HUES48 (cell line): ENCODE data around the gene FBLN2.

Source experiments
- H3K27ac ChIP-seq: one replicate; pipeline ENCODE4 v1.7.0; 2013; ENCODE audit warnings: low read depth, low read length, inconsistent platforms
- H3K27me3 ChIP-seq: 2 replicates; pipeline ENCODE4 v1.6.1; 2013; ENCODE audit warnings: mild to moderate bottlenecking, low read length; ENCODE audit not compliant: control insufficient read depth, insufficient read depth
- H3K36me3 ChIP-seq: 2 replicates; pipeline ENCODE4 v1.6.1; 2013; ENCODE audit warnings: low read length; ENCODE audit not compliant: control insufficient read depth, insufficient read depth
- H3K4me1 ChIP-seq: 2 replicates; pipeline ENCODE4 v1.6.1; 2013; ENCODE audit warnings: mild to moderate bottlenecking, low read length; ENCODE audit not compliant: control insufficient read depth, insufficient read depth
- H3K4me3 ChIP-seq: 2 replicates; pipeline ENCODE4 v1.5.1; 2013; ENCODE audit warnings: mild to moderate bottlenecking, low read depth, low read length
- H3K9ac ChIP-seq: 2 replicates; pipeline ENCODE4 v1.6.1; 2013; ENCODE audit warnings: mild to moderate bottlenecking, low read depth, low read length, moderate library complexity
- H3K9me3 ChIP-seq: 2 replicates; pipeline ENCODE4 v1.6.1; 2013; ENCODE audit warnings: low read length; ENCODE audit not compliant: control insufficient read depth, insufficient read depth

The FBLN2 gene

DNA sequence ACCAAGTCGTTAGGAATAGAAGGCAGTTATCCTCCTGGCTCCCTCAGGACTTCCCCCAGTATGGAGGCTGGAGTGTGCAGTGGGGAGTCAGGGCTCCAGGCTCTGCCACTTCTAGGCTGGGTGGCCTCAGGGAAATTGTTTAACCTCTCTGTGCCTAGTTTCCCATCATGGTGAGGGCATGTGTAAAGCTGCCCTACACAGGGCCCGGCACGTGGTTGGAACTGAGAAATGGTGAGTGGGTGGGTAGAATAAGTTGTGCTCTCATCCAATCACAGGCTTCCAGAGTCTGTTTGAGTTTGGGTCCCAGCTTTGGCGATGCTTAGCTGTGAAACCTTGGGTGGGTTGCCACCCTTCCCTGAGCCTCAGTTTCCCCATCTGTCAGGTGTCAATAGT is 117.3 kb downstream of the FBLN2 start:
- H3K27ac ChIP-seq, result no peak overlapping the region
- H3K27me3 ChIP-seq, result no peaks in the 10 kb centered on the region
- H3K9ac ChIP-seq, result no peak overlapping the region
- no peak overlapping the region for H3K4me3 ChIP-seq
- no peaks in the 10 kb centered on the region for H3K9me3 ChIP-seq
- H3K4me1 ChIP-seq, result peaks cover 9% of the 10 kb centered on the region
- no peaks in the 10 kb centered on the region for H3K36me3 ChIP-seq

- Histone ChIP-seq H3K9ac (no peak overlapping the region), H3K4me1 (peaks cover 9% of the 10 kb centered on the region), H3K9me3 (no peaks in the 10 kb centered on the region), H3K36me3 (no peaks in the 10 kb centered on the region), H3K4me3 (no peak overlapping the region), H3K27me3 (no peaks in the 10 kb centered on the region), H3K27ac (no peak overlapping the region)
Measured at GRCh38 chr3:13666781-13667709, 118.1 kb downstream of the FBLN2 start.

GRCh38 chr3:13668136-13668535 is 119.2 kb downstream of the FBLN2 start:
- Histone ChIP-seq H3K27ac (no peak overlapping the region), H3K4me1 (peaks cover 9% of the 10 kb centered on the region), H3K9me3 (no peaks in the 10 kb centered on the region), H3K27me3 (no peaks in the 10 kb centered on the region), H3K36me3 (no peaks in the 10 kb centered on the region), H3K9ac (no peak overlapping the region), H3K4me3 (no peak overlapping the region)

GRCh38 chr3:13669457-13669856 is 120.5 kb downstream of the FBLN2 start:
- H3K36me3 ChIP-seq, result no peaks in the 10 kb centered on the region
- H3K4me1 ChIP-seq, result peaks cover 9% of the 10 kb centered on the region
- no peak overlapping the region for H3K27ac ChIP-seq
- H3K27me3 ChIP-seq, result no peaks in the 10 kb centered on the region
- H3K4me3 ChIP-seq, result no peak overlapping the region
- no peaks in the 10 kb centered on the region for H3K9me3 ChIP-seq
- no peak overlapping the region for H3K9ac ChIP-seq

DNA sequence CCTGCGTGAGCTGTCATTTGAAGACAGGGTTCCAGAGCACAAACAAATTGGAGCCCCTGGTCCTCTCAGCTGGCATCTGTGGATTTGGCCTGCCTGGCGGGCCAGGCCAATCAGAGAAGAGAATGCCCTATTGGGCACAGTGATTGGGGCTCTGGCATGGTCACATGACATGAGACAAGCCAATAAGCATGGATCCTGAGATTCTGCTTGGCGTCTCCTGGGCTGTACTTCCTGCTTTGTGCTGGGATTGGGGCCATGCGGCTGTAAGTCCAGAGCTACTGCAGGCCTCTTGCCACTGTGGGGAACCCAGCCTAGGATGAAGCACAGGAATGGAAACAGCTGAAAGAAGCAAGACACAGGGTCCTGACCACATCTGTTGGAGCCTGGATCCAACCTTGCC is 121.4 kb downstream of the FBLN2 start:
- no peak overlapping the region for H3K27ac ChIP-seq
- no peaks in the 10 kb centered on the region for H3K9me3 ChIP-seq
- no peaks in the 10 kb centered on the region for H3K27me3 ChIP-seq
- H3K36me3 ChIP-seq, result no peaks in the 10 kb centered on the region
- no peak overlapping the region for H3K4me3 ChIP-seq
- H3K4me1 ChIP-seq, result peaks cover 9% of the 10 kb centered on the region
- no peak overlapping the region for H3K9ac ChIP-seq

DNA sequence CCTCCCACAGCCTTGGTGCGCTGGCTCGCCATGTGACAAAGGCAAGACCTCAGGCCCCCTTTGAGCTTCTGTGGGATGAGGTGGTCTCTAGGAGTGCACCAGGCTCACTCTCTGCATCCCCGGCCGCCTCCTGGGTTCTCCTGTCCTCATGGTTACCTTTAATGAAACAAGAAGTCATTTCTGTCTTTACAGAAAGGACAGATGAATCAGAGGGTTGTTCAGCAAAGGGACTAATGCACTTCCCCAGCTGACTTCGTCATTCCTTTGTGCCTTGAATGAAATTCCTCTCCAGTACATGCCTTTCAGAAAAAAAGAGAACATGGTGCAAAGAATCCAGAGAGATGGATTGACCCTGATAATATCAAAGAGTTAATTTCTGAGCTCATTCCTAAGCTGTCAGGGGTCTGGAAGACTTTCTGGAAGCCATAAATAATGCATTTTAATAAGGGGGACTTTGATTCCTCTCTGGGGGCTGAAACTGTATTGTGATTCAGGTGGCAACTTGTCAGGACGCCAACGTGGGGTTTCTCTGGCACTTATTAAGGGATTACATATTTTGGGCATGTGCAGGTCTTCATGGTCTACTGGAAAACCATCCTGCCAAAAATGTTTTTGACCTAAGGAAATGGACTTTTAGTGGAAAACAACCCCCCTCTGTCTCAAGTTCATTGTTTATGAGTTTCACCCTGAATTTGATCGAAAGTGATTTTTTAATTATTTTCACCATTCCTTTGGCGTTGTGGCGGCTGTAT is 122.7 kb downstream of the FBLN2 start:
- no peak overlapping the region for H3K4me3 ChIP-seq
- no peaks in the 10 kb centered on the region for H3K27me3 ChIP-seq
- H3K9ac ChIP-seq, result no peak overlapping the region
- peaks cover 5% of the 10 kb centered on the region for H3K4me1 ChIP-seq
- H3K9me3 ChIP-seq, result no peaks in the 10 kb centered on the region
- no peaks in the 10 kb centered on the region for H3K36me3 ChIP-seq
- no peak overlapping the region for H3K27ac ChIP-seq

DNA sequence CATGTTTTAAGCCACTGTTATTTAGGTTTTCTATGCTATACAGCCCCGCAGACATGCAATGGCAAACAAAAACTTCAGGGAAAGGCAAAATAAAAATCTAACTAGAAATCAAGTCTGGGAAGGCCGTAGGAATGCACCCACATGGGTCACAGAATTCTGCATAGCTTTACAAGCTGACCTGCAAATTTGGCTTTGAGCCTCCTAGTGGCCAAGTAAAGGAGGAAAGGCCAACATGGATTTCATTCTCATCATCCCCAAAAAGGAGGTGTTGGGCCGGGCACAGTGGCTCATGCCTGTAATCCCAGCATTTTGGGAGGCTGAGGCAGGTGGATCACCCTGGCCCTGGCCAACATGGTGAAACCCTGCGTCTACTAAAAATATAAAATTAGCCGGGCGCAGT is 124.3 kb downstream of the FBLN2 start:
- H3K27me3 ChIP-seq, result no peaks in the 10 kb centered on the region
- no peak overlapping the region for H3K9ac ChIP-seq
- H3K27ac ChIP-seq, result no peak overlapping the region
- no peaks in the 10 kb centered on the region for H3K9me3 ChIP-seq
- H3K4me3 ChIP-seq, result no peak overlapping the region
- H3K36me3 ChIP-seq, result no peaks in the 10 kb centered on the region
- no peaks in the 10 kb centered on the region for H3K4me1 ChIP-seq

DNA sequence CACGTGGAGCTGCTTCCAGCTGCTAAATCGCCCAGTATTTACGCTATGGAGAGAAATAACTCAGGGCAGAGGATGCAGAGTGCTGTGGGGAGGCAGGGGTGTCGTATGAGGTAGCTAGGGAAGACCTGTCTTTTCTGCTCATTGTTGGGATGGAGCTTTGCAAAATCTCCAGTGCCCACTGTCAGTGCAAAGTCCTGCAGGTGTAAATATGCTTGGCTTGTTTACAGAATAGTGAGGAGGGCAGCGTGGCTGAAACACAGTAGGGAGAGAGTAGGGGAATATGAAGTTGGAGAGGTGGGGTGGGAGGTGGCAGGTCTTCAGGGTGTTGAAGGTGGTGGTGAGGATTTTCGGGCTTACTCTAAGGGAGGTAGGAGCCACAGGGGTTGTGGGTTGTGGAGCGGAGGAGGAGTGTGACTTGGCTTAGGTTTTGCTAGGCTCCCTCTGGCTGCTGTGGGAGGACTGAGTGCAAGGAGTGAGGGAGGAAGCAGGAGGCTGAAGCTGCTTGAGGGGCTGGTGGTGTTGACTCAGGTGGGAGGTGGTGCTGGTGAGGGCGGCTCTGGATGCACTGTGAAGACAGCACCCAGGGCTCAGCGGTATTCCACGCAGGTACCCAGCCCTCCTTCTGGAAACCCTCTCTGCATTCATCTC is 125.7 kb downstream of the FBLN2 start:
- H3K4me3 ChIP-seq, result no peak overlapping the region
- no peak overlapping the region for H3K27ac ChIP-seq
- H3K36me3 ChIP-seq, result no peaks in the 10 kb centered on the region
- no peaks in the 10 kb centered on the region for H3K9me3 ChIP-seq
- H3K9ac ChIP-seq, result no peak overlapping the region
- H3K27me3 ChIP-seq, result no peaks in the 10 kb centered on the region
- no peaks in the 10 kb centered on the region for H3K4me1 ChIP-seq

DNA sequence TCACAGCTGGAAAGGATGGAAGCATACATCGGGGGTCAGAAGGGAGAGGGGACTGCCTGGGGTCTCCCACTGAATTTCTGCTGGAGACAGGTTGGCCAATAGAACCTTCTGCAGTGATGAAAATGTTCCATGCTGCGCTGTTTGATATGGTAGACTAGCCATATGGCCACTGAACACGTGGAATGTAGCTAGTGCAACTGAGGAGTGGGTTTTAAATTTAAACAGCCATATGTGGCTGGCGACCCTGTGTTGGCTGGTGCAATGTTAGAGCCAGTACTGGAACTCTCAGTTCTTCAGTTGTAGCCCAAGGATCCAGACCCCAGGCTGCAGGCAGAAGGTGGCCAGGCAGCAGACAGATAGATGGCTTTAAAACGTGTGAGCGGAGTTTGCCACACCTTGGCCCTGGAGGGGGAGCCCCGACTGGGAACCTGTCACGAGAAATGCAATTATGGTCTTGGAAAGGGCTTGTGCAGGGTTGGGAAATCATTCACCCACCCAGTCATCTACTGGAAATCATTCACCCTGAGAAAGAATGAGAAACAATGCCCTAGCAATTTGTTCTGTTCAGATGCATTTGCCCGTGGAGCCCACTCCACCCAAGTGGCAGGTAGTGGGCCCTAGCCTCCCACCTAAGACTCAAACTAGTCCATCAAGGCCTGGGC is 127.6 kb downstream of the FBLN2 start:
- Histone ChIP-seq H3K27ac (no peak overlapping the region), H3K9me3 (no peaks in the 10 kb centered on the region), H3K27me3 (no peaks in the 10 kb centered on the region), H3K4me1 (no peaks in the 10 kb centered on the region), H3K4me3 (no peak overlapping the region), H3K36me3 (no peaks in the 10 kb centered on the region), H3K9ac (no peak overlapping the region)

- no peaks in the 10 kb centered on the region for H3K27me3 ChIP-seq
- H3K9ac ChIP-seq, result no peak overlapping the region
- H3K9me3 ChIP-seq, result no peaks in the 10 kb centered on the region
- H3K36me3 ChIP-seq, result no peaks in the 10 kb centered on the region
- H3K4me3 ChIP-seq, result no peak overlapping the region
- H3K4me1 ChIP-seq, result no peaks in the 10 kb centered on the region
- H3K27ac ChIP-seq, result no peak overlapping the region
Measured at GRCh38 chr3:13677272-13677671, 128.3 kb downstream of the FBLN2 start.
